ENCODE data around the gene OTUD6A.

Gene OTUD6A

GRCh38 chrX:70062961-70063550 is 799 bp downstream of the OTUD6A start:
- H3K9ac ChIP-seq (ENCODE audit: insufficient read length) = no peak overlapping the region
- no peak overlapping the region for H3K27ac ChIP-seq
- TF ChIP-seq POLR2AphosphoS5 (IDR thresholded peaks at IDR 0.05; ENCODE audit: borderline replicate concordance, low read depth, low read length) (no peak), EZH2 (IDR thresholded peaks at IDR 0.05) (no peak), FOXP2 (optimal IDR thresholded peaks at IDR 0.05; ENCODE audit: control extremely low read depth, extremely low read length, insufficient read depth) (no peak)
- no peaks in the 10 kb centered on the region for H3K9me3 ChIP-seq (ENCODE audit: low read depth, low read length)
- H3K4me3 ChIP-seq = no peak overlapping the region
- H3K36me3 ChIP-seq (ENCODE audit: insufficient read depth, low read length) = no peaks in the 10 kb centered on the region
- no peak for DNase-seq (ENCODE audit: low read depth, low spot score)

GRCh38 chrX:70066646-70067045 is 4.4 kb downstream of the OTUD6A start:
- no peak for TF ChIP-seq FOXP2 (optimal IDR thresholded peaks at IDR 0.05; ENCODE audit: control extremely low read depth, extremely low read length, insufficient read depth)
- no peak for TF ChIP-seq EZH2 (IDR thresholded peaks at IDR 0.05)
- TF ChIP-seq POLR2AphosphoS5 (IDR thresholded peaks at IDR 0.05; ENCODE audit: borderline replicate concordance, low read depth, low read length) = no peak
- Histone ChIP-seq H3K9me3 (ENCODE audit: low read depth, low read length) (no peaks in the 10 kb centered on the region), H3K27ac (no peak overlapping the region), H3K9ac (ENCODE audit: insufficient read length) (no peak overlapping the region), H3K4me3 (no peak overlapping the region), H3K36me3 (ENCODE audit: insufficient read depth, low read length) (no peaks in the 10 kb centered on the region)
- no peak for DNase-seq (ENCODE audit: low read depth, low spot score)

GRCh38 chrX:70079297-70079696 is 17.0 kb downstream of the OTUD6A start:
- DNase-seq (ENCODE audit: low read depth, low spot score) = no peak
- no peak overlapping the region for H3K27ac ChIP-seq
- H3K9me3 ChIP-seq (ENCODE audit: low read depth, low read length) = no peaks in the 10 kb centered on the region
- no peaks in the 10 kb centered on the region for H3K36me3 ChIP-seq (ENCODE audit: insufficient read depth, low read length)
- H3K4me3 ChIP-seq = no peak overlapping the region
- no peak overlapping the region for H3K9ac ChIP-seq (ENCODE audit: insufficient read length)
- TF ChIP-seq EZH2 (IDR thresholded peaks at IDR 0.05) = no peak
- no peak for TF ChIP-seq FOXP2 (optimal IDR thresholded peaks at IDR 0.05; ENCODE audit: control extremely low read depth, extremely low read length, insufficient read depth)
- TF ChIP-seq POLR2AphosphoS5 (IDR thresholded peaks at IDR 0.05; ENCODE audit: borderline replicate concordance, low read depth, low read length) = no peak

GRCh38 chrX:70079870-70080269 is 17.6 kb downstream of the OTUD6A start:
- H3K9ac ChIP-seq (ENCODE audit: insufficient read length) = no peak overlapping the region
- TF ChIP-seq FOXP2 (optimal IDR thresholded peaks at IDR 0.05; ENCODE audit: control extremely low read depth, extremely low read length, insufficient read depth) = no peak
- TF ChIP-seq EZH2 (IDR thresholded peaks at IDR 0.05) = no peak
- no peak for TF ChIP-seq POLR2AphosphoS5 (IDR thresholded peaks at IDR 0.05; ENCODE audit: borderline replicate concordance, low read depth, low read length)
- H3K4me3 ChIP-seq = no peak overlapping the region
- H3K36me3 ChIP-seq (ENCODE audit: insufficient read depth, low read length) = no peaks in the 10 kb centered on the region
- H3K27ac ChIP-seq = no peak overlapping the region
- H3K9me3 ChIP-seq (ENCODE audit: low read depth, low read length) = no peaks in the 10 kb centered on the region
- no peak for DNase-seq (ENCODE audit: low read depth, low spot score)

GRCh38 chrX:70082723-70083122 is 20.5 kb downstream of the OTUD6A start:
- no peak overlapping the region for H3K27ac ChIP-seq
- no peaks in the 10 kb centered on the region for H3K36me3 ChIP-seq (ENCODE audit: insufficient read depth, low read length)
- no peak overlapping the region for H3K9ac ChIP-seq (ENCODE audit: insufficient read length)
- TF ChIP-seq FOXP2 (optimal IDR thresholded peaks at IDR 0.05; ENCODE audit: control extremely low read depth, extremely low read length, insufficient read depth) = no peak
- no peak for TF ChIP-seq POLR2AphosphoS5 (IDR thresholded peaks at IDR 0.05; ENCODE audit: borderline replicate concordance, low read depth, low read length)
- no peak for TF ChIP-seq EZH2 (IDR thresholded peaks at IDR 0.05)
- H3K4me3 ChIP-seq = no peak overlapping the region
- no peak for DNase-seq (ENCODE audit: low read depth, low spot score)
- H3K9me3 ChIP-seq (ENCODE audit: low read depth, low read length) = no peaks in the 10 kb centered on the region

- H3K27ac ChIP-seq = no peak overlapping the region
- no peak for TF ChIP-seq POLR2AphosphoS5 (IDR thresholded peaks at IDR 0.05; ENCODE audit: borderline replicate concordance, low read depth, low read length)
- TF ChIP-seq EZH2 (IDR thresholded peaks at IDR 0.05) = no peak
- no peak for TF ChIP-seq FOXP2 (optimal IDR thresholded peaks at IDR 0.05; ENCODE audit: control extremely low read depth, extremely low read length, insufficient read depth)
Measured at GRCh38 chrX:70084592-70085240, 22.5 kb downstream of the OTUD6A start.

GRCh38 chrX:70087857-70088630 is 25.8 kb downstream of the OTUD6A start:
- DNase-seq (ENCODE audit: low read depth, low spot score) = no peak
- H3K36me3 ChIP-seq (ENCODE audit: insufficient read depth, low read length) = no peaks in the 10 kb centered on the region
- TF ChIP-seq POLR2AphosphoS5 (IDR thresholded peaks at IDR 0.05; ENCODE audit: borderline replicate concordance, low read depth, low read length) = no peak
- TF ChIP-seq FOXP2 (optimal IDR thresholded peaks at IDR 0.05; ENCODE audit: control extremely low read depth, extremely low read length, insufficient read depth) = no peak
- no peak for TF ChIP-seq EZH2 (IDR thresholded peaks at IDR 0.05)
- no peaks in the 10 kb centered on the region for H3K9me3 ChIP-seq (ENCODE audit: low read depth, low read length)
- no peak overlapping the region for H3K27ac ChIP-seq
- H3K9ac ChIP-seq (ENCODE audit: insufficient read length) = no peak overlapping the region
- no peak overlapping the region for H3K4me3 ChIP-seq

More at GRCh38 chrX:70084592-70085240, 22.5 kb downstream of the OTUD6A start:
- no peak overlapping the region for H3K9ac ChIP-seq (ENCODE audit: insufficient read length)
- no peaks in the 10 kb centered on the region for H3K9me3 ChIP-seq (ENCODE audit: low read depth, low read length)
- H3K4me3 ChIP-seq = no peak overlapping the region
- H3K36me3 ChIP-seq (ENCODE audit: insufficient read depth, low read length) = no peaks in the 10 kb centered on the region
- DNase-seq (ENCODE audit: low read depth, low spot score) = no peak

- no peak for DNase-seq (ENCODE audit: low read depth, low spot score)
- Histone ChIP-seq H3K9me3 (ENCODE audit: low read depth, low read length) (no peaks in the 10 kb centered on the region), H3K36me3 (ENCODE audit: insufficient read depth, low read length) (no peaks in the 10 kb centered on the region), H3K27ac (no peak overlapping the region), H3K9ac (ENCODE audit: insufficient read length) (no peak overlapping the region), H3K4me3 (no peak overlapping the region)
- no peak for TF ChIP-seq EZH2 (IDR thresholded peaks at IDR 0.05)
- no peak for TF ChIP-seq FOXP2 (optimal IDR thresholded peaks at IDR 0.05; ENCODE audit: control extremely low read depth, extremely low read length, insufficient read depth)
- no peak for TF ChIP-seq POLR2AphosphoS5 (IDR thresholded peaks at IDR 0.05; ENCODE audit: borderline replicate concordance, low read depth, low read length)
Measured at GRCh38 chrX:70088751-70089150, 26.5 kb downstream of the OTUD6A start.
